Activated naive CD8-positive, alpha-beta T cell (primary cell): Measurements from ENCODE around the gene EYA2.

Experiments
- H3K27ac Mint-ChIP-seq: one replicate; pipeline ENCODE4 v1.8.0; 2021; ENCODE audit warnings: mixed read lengths
- H3K27me3 Mint-ChIP-seq: one replicate; pipeline ENCODE4 v1.8.0; 2021; ENCODE audit warnings: mixed read lengths
- H3K36me3 Mint-ChIP-seq: one replicate; pipeline ENCODE4 v1.8.0; 2021; ENCODE audit warnings: mixed read lengths
- H3K4me1 Mint-ChIP-seq: one replicate; pipeline ENCODE4 v1.8.0; 2021; ENCODE audit warnings: low read depth, mixed read lengths
- H3K4me3 Mint-ChIP-seq: one replicate; pipeline ENCODE4 v1.8.0; 2021; ENCODE audit warnings: mild to moderate bottlenecking, mixed read lengths
- H3K9me3 Mint-ChIP-seq: one replicate; pipeline ENCODE4 v1.8.0; 2021; ENCODE audit warnings: low read depth, mixed read lengths

The EYA2 gene

GRCh38 chr20:47003223-47003622, 108.6 kb downstream of the EYA2 start:
- Mint-ChIP-seq H3K36me3 (no peaks in the 10 kb centered on the region), H3K4me1 (no peaks in the 10 kb centered on the region), H3K27ac (no peak overlapping the region), H3K9me3 (peaks cover 7% of the 10 kb centered on the region), H3K27me3 (peaks cover 13% of the 10 kb centered on the region), H3K4me3 (no peak overlapping the region)

GRCh38 chr20:47004179-47004578, 109.5 kb downstream of the EYA2 start:
- H3K27ac Mint-ChIP-seq, result no peak overlapping the region
- H3K27me3 Mint-ChIP-seq, result peaks cover 13% of the 10 kb centered on the region
- peaks cover 7% of the 10 kb centered on the region for H3K9me3 Mint-ChIP-seq
- no peaks in the 10 kb centered on the region for H3K36me3 Mint-ChIP-seq
- no peaks in the 10 kb centered on the region for H3K4me1 Mint-ChIP-seq
- H3K4me3 Mint-ChIP-seq, result no peak overlapping the region

GRCh38 chr20:47007826-47008655, 113.4 kb downstream of the EYA2 start:
- Mint-ChIP-seq H3K27ac (no peak overlapping the region), H3K27me3 (peaks cover 17% of the 10 kb centered on the region)

GRCh38 chr20:47008842-47009518, 114.3 kb downstream of the EYA2 start:
- H3K27me3 Mint-ChIP-seq, result peaks cover 13% of the 10 kb centered on the region
- no peaks in the 10 kb centered on the region for H3K36me3 Mint-ChIP-seq
- H3K9me3 Mint-ChIP-seq, result peaks cover 6% of the 10 kb centered on the region
- H3K4me1 Mint-ChIP-seq, result no peaks in the 10 kb centered on the region
- H3K27ac Mint-ChIP-seq, result no peak overlapping the region
- no peak overlapping the region for H3K4me3 Mint-ChIP-seq

More at GRCh38 chr20:47007826-47008655, 113.4 kb downstream of the EYA2 start:
- Mint-ChIP-seq H3K36me3 (no peaks in the 10 kb centered on the region), H3K4me1 (no peaks in the 10 kb centered on the region), H3K9me3 (peaks cover 7% of the 10 kb centered on the region), H3K4me3 (no peak overlapping the region)

DNA sequence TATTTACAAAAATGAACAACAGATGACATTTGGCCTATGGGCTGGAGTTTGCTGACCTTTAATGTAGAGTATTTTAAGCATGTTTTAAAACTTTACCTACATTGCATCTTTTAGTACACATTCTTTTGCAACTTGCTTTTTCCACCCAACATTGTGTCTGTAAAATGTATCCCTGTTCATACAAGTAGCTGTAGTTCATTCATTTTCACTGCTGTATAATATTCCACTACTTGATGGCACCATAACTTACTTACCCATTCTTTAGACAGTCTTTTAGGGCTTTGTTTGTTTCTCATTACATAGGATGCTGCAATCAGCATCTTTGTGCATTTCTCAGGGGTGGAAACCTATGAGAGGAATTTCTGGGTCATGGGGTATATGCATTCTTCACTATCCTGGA, 115.1 kb downstream of the EYA2 start:
- Mint-ChIP-seq H3K27ac (no peak overlapping the region), H3K4me1 (no peaks in the 10 kb centered on the region), H3K27me3 (peaks cover 10% of the 10 kb centered on the region), H3K36me3 (no peaks in the 10 kb centered on the region), H3K4me3 (no peak overlapping the region), H3K9me3 (no peaks in the 10 kb centered on the region)

DNA sequence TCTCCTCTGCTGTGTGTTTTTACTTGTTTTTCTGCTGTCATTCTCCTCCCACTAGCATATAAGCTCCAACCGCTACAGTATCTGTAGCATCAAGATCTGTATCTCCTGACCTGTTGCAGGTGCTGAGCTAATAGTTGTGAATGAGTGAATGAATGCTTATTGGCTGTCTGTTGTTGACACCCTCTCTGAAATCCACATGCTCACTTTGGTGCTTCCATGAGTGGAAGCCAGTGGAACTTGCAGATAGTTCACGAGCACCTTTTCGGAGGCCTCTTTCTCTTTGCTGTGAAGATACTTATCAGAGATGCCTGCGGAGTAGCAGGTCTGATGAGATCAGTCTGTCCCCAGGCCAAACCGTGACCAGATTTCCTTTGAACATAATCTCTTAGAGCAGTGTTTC, 117.3 kb downstream of the EYA2 start:
- H3K4me1 Mint-ChIP-seq, result no peaks in the 10 kb centered on the region
- H3K27me3 Mint-ChIP-seq, result peaks cover 10% of the 10 kb centered on the region
- H3K9me3 Mint-ChIP-seq, result no peaks in the 10 kb centered on the region
- no peak overlapping the region for H3K4me3 Mint-ChIP-seq
- H3K27ac Mint-ChIP-seq, result no peak overlapping the region
- no peaks in the 10 kb centered on the region for H3K36me3 Mint-ChIP-seq

DNA sequence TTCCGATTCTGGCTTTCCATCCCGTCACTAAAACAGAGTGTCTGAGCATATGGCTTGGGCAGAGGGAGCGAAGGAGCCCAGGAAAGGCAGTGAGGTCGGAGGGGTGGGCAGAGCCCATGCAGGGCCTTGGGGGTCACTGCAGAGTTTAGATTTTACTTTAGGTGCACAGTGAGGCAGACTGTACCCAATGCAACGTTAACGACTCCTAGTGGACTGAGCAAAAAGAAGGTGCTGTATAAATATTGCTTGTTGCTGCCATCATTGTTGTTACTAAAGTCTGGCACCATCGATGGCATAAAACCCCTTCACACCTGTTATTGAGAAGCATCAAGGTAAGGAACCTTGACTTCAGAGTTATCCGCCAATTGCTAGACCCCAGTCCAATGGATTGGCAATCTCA, 119.0 kb downstream of the EYA2 start:
- Mint-ChIP-seq H3K9me3 (no peaks in the 10 kb centered on the region), H3K36me3 (no peaks in the 10 kb centered on the region), H3K4me3 (no peak overlapping the region), H3K4me1 (no peaks in the 10 kb centered on the region), H3K27ac (no peak overlapping the region), H3K27me3 (peaks cover 12% of the 10 kb centered on the region)

DNA sequence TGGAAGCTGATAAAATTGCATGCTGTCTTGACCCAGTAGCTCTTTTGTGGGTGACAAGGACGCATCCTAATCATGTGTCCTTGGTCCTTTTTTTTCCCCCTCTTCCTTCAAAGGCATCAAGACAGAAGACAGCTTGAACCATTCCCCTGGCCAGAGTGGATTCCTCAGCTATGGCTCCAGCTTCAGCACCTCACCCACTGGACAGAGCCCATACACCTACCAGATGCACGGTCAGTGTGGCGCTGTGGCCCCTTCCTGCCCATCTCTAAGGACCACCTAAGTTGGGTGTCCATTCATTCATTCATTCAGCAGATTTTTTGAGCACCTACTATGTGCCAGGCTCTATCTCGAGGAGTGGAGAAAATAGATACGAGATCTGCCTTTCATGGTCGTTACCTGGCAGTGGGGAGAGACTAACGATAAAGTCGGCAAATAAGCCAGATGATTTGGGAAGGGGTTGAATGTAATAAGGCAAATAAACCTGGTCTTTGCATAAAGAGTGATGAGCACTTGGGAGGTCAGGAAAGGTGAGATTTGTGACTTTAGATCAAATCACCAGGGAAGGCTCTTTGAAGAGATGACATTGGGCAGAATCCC, 121.5 kb downstream of the EYA2 start:
- Mint-ChIP-seq H3K36me3 (no peaks in the 10 kb centered on the region), H3K9me3 (no peaks in the 10 kb centered on the region), H3K4me3 (no peak overlapping the region), H3K27ac (no peak overlapping the region), H3K4me1 (no peaks in the 10 kb centered on the region), H3K27me3 (peaks cover 11% of the 10 kb centered on the region)

- Mint-ChIP-seq H3K27ac (no peak overlapping the region), H3K9me3 (no peaks in the 10 kb centered on the region), H3K4me3 (no peak overlapping the region), H3K27me3 (peaks cover 2% of the 10 kb centered on the region), H3K4me1 (no peaks in the 10 kb centered on the region), H3K36me3 (no peaks in the 10 kb centered on the region)
Measured at GRCh38 chr20:47018381-47018780, 123.7 kb downstream of the EYA2 start.

GRCh38 chr20:47019121-47019824, 124.6 kb downstream of the EYA2 start:
- Mint-ChIP-seq H3K27ac (no peak overlapping the region), H3K9me3 (no peaks in the 10 kb centered on the region), H3K4me3 (no peak overlapping the region), H3K27me3 (peaks cover 2% of the 10 kb centered on the region), H3K36me3 (no peaks in the 10 kb centered on the region), H3K4me1 (no peaks in the 10 kb centered on the region)

DNA sequence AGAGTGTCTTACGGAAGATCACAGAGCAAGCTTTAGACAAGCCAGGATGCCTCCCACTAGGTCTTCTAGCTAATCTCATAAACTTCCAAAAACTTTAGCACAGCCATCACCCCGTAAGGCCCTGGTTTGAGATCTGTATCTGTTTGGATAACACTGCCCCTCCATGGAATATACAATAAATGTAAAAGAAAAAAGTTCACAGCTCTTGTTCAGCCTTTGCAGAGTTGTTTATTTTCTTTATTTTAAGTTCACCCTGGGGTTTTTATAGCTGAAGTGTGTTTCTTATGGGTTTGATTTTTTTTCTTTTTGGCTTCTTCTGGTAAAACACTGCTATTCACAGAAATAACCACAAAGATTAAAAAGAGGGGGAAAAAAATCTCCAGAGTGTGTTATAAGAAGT, 125.6 kb downstream of the EYA2 start:
- Mint-ChIP-seq H3K27ac (no peak overlapping the region), H3K4me1 (no peaks in the 10 kb centered on the region), H3K27me3 (peaks cover 3% of the 10 kb centered on the region), H3K4me3 (no peak overlapping the region), H3K36me3 (no peaks in the 10 kb centered on the region), H3K9me3 (no peaks in the 10 kb centered on the region)

DNA sequence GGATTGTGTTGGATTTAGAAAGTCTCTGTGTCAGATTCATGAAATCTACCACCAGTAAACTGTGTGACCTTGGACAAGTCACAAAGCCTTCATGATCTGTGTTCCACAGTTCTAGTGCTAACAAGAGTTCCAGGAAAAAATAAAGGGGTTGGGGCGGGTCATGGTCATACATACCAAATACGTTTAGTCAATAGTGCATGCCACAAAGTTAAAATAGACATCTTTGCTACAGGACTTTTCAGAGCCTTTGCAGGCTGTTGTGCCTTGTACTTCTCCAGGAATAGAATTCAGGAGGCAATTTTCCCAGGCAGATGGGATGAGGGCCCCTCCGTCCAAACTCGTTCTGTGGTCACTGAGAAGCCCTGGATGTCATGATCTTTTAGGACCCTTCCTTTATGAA, 127.2 kb downstream of the EYA2 start:
- Mint-ChIP-seq H3K9me3 (no peaks in the 10 kb centered on the region), H3K36me3 (no peaks in the 10 kb centered on the region), H3K27me3 (peaks cover 3% of the 10 kb centered on the region), H3K4me1 (no peaks in the 10 kb centered on the region), H3K4me3 (no peak overlapping the region), H3K27ac (no peak overlapping the region)

DNA sequence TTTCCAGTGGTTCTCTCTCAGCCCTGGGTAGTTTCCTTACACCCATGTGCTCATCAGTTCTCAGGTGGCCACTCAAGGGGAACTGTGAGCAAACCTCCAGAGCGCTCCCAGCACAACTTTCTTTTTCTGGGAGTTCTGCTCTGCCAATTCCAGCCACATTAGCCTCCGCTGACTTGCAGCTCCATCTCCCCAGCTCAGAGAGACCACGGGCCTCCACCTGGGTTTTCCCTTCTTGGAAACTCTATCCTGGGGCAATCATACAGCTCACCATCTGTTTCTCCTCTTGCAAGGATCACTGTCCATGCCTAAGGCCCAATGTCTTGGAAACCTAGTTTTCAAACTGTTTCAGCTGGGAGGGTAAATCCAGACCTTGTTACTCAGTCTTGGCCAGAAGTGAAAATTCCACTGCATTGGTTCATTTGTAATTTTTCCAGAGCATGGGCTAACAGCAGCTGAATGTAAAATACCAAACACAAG, 129.9 kb downstream of the EYA2 start:
- no peak overlapping the region for H3K4me3 Mint-ChIP-seq
- peaks cover 3% of the 10 kb centered on the region for H3K27me3 Mint-ChIP-seq
- H3K36me3 Mint-ChIP-seq, result no peaks in the 10 kb centered on the region
- no peaks in the 10 kb centered on the region for H3K4me1 Mint-ChIP-seq
- no peak overlapping the region for H3K27ac Mint-ChIP-seq
- H3K9me3 Mint-ChIP-seq, result no peaks in the 10 kb centered on the region

DNA sequence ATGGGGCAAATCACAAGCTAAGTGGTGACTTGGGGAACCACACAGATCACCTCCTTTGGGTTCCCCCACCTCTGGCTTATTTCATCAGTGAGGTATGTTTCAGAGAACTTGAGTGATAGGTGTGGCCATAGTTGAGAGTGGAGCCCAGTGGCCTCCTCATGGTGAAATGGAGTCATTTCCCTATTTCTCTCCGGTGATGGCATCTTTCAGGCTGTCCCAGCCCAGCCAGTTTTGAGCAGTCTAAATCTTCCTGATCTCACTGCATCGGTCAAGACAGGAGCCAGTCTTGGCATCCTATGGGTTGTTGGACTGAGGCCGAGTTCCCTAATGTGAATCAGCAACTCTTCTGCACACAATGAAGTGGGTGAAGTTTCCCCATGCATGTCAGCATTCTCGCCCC, 132.4 kb downstream of the EYA2 start:
- no peak overlapping the region for H3K27ac Mint-ChIP-seq
- no peaks in the 10 kb centered on the region for H3K9me3 Mint-ChIP-seq
- no peak overlapping the region for H3K4me3 Mint-ChIP-seq
- no peaks in the 10 kb centered on the region for H3K4me1 Mint-ChIP-seq
- H3K27me3 Mint-ChIP-seq, result peaks cover 7% of the 10 kb centered on the region
- H3K36me3 Mint-ChIP-seq, result no peaks in the 10 kb centered on the region

DNA sequence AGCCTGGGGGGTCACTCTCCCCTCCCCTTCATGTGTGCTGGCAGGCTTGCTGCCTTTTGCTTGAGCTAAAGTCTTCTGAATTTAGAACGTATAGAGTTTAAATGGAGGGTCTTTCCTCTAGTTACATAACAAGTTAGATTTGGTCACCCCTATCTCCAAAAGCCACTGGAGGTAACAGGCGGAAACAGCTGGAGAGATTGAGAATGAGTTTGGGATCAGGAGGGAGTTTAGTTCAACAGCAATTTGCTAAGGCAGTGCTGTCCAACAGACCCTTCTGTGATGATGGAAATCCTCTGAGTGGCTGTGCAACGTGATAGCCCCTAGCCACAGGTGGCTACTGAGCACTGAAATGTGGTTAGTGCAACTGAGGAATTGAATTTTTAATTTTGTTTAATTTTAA, 132.8 kb downstream of the EYA2 start:
- no peaks in the 10 kb centered on the region for H3K9me3 Mint-ChIP-seq
- H3K36me3 Mint-ChIP-seq, result no peaks in the 10 kb centered on the region
- no peak overlapping the region for H3K27ac Mint-ChIP-seq
- H3K4me3 Mint-ChIP-seq, result no peak overlapping the region
- no peaks in the 10 kb centered on the region for H3K4me1 Mint-ChIP-seq
- peaks cover 7% of the 10 kb centered on the region for H3K27me3 Mint-ChIP-seq
